Ovary (tissue), 9 donors: ENCODE data around the gene STKLD1. TPM values are rescaled to one million over a fixed set of nuclear protein-coding genes. Genes with fewer than 3 reads are reported as not detected.

ENCODE experiments used
- DNase-seq, 5 donors: peaks; one replicate each; pipeline ENCODE4 v3.0.0-alpha.2; 2019 to 2020
- H3K27ac ChIP-seq, 2 donors: fragments of 200-600 bp; one replicate each; pipeline versions ENCODE4 v1.5.1 to v1.8.0; 2019 to 2022
- H3K27me3 ChIP-seq: fragments of 200-600 bp; one replicate; pipeline ENCODE4 v1.8.0; 2022
- H3K36me3 ChIP-seq: fragments of 200-600 bp; sonication (generic); one replicate; pipeline ENCODE4 v1.5.1; 2019
- H3K4me1 ChIP-seq: one replicate; pipeline ENCODE4 v1.8.1; 2013; ENCODE audit warnings: mild to moderate bottlenecking, moderate library complexity; ENCODE audit not compliant: insufficient read depth
- H3K4me3 ChIP-seq: fragments of 200-600 bp; sonication (generic); one replicate; pipeline ENCODE4 v1.5.1; 2017
- H3K9me3 ChIP-seq, 2 donors: fragments of 200-600 bp in 1 of 2; sonication (generic) in 1 of 2; one replicate each; pipeline versions ENCODE4 v1.5.1 to v1.8.1; 2013 to 2019; ENCODE audit warnings: mild to moderate bottlenecking in 1 of 2, moderate library complexity in 1 of 2
- CTCF ChIP-seq, 3 donors: fragments of 450-650 bp in 2 of 3; fragments of 200-600 bp in 1 of 3; IDR thresholded peaks; one replicate each; pipeline versions ENCODE4 v1.5.1 to v1.8.0; 2016 to 2022; ENCODE audit warnings: antibody characterized with exemption in 3 of 3, mild to moderate bottlenecking in 1 of 3
- EP300 ChIP-seq: sonication (generic); formaldehyde crosslinking; IDR thresholded peaks from one replicate; pipeline ENCODE4 v1.6.1; 2017; ENCODE audit warnings: antibody characterized with exemption
- POLR2A ChIP-seq: fragments of 450-650 bp; IDR thresholded peaks from one replicate; pipeline ENCODE4 v1.6.1; 2017; ENCODE audit warnings: antibody characterized with exemption, mild to moderate bottlenecking, moderate library complexity
- WGBS, 3 donors: extraction: QIAGEN DNeasy Blood & Tissue Kit in 1 of 3; methylation state at CpG; one replicate each; pipeline versions ENCODE4 v1.1.5 to v1.1.7; 2013 to 2017; 5-methylcytosine and 5-hydroxymethylcytosine counted together
- intact Hi-C, 4 donors: fragments of 100-400 bp; cut with DNase I; formaldehyde crosslinking; loops; one replicate each; pipeline versions ENCODE4 v1.11.0 to v1.15.1; 2022 to 2023
- polyA plus RNA-seq, 2 donors: library from polyadenylated mRNA; stranded (reverse); fragments of 200-250 nt in 1 of 2; fragments of 350-450 nt in 1 of 2; fragmentation: Illumina TruSeq in 1 of 2; extraction: RNeasy Lipid Tissue Mini Kit (QIAGEN cat#74804) in 1 of 2; gene quantifications; one replicate each; pipeline ENCODE4 v1.2.3, GENCODE V29; 2013 to 2014
- total RNA-seq, 7 donors: library from RNA; depleted of rRNA in 2 of 7; stranded (reverse); fragments of >200 nt in 2 of 7; fragmentation: NEBNext Ultra II Directional in 3 of 7; extraction: Animal tissue kit (Norgen Biotek cat#: 25700) in 3 of 7; gene quantifications; one replicate each; pipeline versions ENCODE4 v1.1.0 to v1.2.4, GENCODE V29; 2016 to 2023
- donor health status: DM: no; HTN: no; CAD: no; lungs with moderate emphysema.
- donor health status: DM: no; HTN: no; CAD: no.
- donor health status: Bipolar disorder and iron deficiency.
- donor health status: DM: yes; HTN: yes; CAD: no.
- donor health status: DM: no; HTN: no; CAD: no.
- donor health status: DM: yes; HTN: yes; CAD: no.

The STKLD1 gene
- total and polyA plus RNA-seq, 9 donors, result 0.48 to 2.3 (median 1.3) TPM

DNA sequence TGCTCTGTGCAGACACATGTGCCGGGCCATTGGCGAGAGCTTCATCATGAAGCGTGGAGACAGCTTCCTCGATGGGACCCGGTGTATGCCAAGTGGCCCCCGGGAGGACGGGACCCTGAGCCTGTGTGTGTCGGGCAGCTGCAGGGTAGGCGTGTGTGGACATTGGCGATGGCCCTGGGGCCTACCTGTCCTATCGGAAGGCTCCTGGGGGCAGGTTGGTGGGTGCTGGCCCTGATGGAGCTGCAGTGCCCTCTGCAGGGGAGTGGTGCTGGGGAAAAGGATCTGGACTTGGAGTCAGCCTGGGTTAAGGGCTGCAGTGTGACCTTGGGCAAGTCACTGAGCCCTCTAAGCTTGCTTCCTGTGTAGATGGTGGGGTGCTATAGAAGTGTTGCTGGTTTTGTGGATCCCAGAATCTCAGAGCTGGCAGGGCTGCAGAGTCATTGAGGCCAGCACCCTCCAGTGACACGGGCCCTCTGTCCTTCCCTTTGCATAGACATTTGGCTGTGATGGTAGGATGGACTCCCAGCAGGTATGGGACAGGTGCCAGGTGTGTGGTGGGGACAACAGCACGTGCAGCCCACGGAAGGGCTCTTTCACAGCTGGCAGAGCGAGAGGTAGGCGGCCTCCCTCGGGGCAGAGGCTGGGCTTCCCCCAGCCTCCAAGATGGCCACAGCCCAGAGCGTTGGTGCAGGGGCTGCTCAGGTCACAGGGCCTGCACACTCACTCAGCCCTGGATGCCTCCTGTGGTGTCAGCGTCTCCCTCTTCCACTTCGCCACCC is 61.8 kb downstream of the STKLD1 start:
- no peak for DNase-seq
- Histone ChIP-seq H3K9me3 (no peaks in the 10 kb centered on the region), H3K4me1 (no peaks in the 10 kb centered on the region), H3K36me3 (no peaks in the 10 kb centered on the region), H3K4me3 (no peak overlapping the region), H3K27me3 (no peaks in the 10 kb centered on the region), H3K27ac (no peak overlapping the region)
- TF ChIP-seq POLR2A (no peak), CTCF (IDR thresholded peaks at IDR 0.05) (no peak), EP300 (no peak)
- 91 to 92% (median 91%) methylated on average over 20 of the region's 20 CpGs for WGBS, 3 donors
- intact Hi-C loops, result no loop called here

GRCh38 chr9:133439337-133439736 is 63.2 kb downstream of the STKLD1 start:
- 82 to 97% (median 83%) methylated on average over 4 of the region's 4 CpGs for WGBS, 3 donors
- H3K27ac ChIP-seq, result no peak overlapping the region
- no peak for TF ChIP-seq POLR2A
- no peak for TF ChIP-seq EP300
- TF ChIP-seq CTCF (IDR thresholded peaks at IDR 0.05), result no peak
- no peaks in the 10 kb centered on the region for H3K4me1 ChIP-seq
- intact Hi-C loops, result no loop called here
- H3K27me3 ChIP-seq, result no peaks in the 10 kb centered on the region
- no peak for DNase-seq
- no peak overlapping the region for H3K4me3 ChIP-seq
- no peaks in the 10 kb centered on the region for H3K9me3 ChIP-seq
- H3K36me3 ChIP-seq, result no peaks in the 10 kb centered on the region

GRCh38 chr9:133440874-133441273 is 64.7 kb downstream of the STKLD1 start:
- intact Hi-C loops, result no loop called here
- Histone ChIP-seq H3K9me3 (no peaks in the 10 kb centered on the region), H3K27me3 (no peaks in the 10 kb centered on the region), H3K36me3 (no peaks in the 10 kb centered on the region), H3K4me3 (no peak overlapping the region), H3K27ac (no peak overlapping the region), H3K4me1 (no peaks in the 10 kb centered on the region)
- no peak for DNase-seq
- WGBS, 3 donors, result 89 to 92% (median 91%) methylated on average over 12 of the region's 12 CpGs
- TF ChIP-seq CTCF (IDR thresholded peaks at IDR 0.05) (no peak), POLR2A (no peak), EP300 (no peak)

GRCh38 chr9:133441571-133441970 is 65.4 kb downstream of the STKLD1 start:
- no peaks in the 10 kb centered on the region for H3K27me3 ChIP-seq
- no peak overlapping the region for H3K4me3 ChIP-seq
- no peaks in the 10 kb centered on the region for H3K36me3 ChIP-seq
- intact Hi-C loops, result no loop called here
- no peaks in the 10 kb centered on the region for H3K4me1 ChIP-seq
- 66 to 77% (median 66%) methylated on average over 5 of the region's 5 CpGs for WGBS, 3 donors
- DNase-seq, result no peak
- no peak for TF ChIP-seq EP300
- no peak for TF ChIP-seq POLR2A
- TF ChIP-seq CTCF (IDR thresholded peaks at IDR 0.05), result no peak
- no peaks in the 10 kb centered on the region for H3K9me3 ChIP-seq
- H3K27ac ChIP-seq, result no peak overlapping the region
